PFSK-1 (cell line): Measurements from ENCODE around the gene EMILIN1.

Experiments
- POLR2AphosphoS5 ChIP-seq: IDR thresholded peaks from 2 replicates; pipeline ENCODE4 v1.6.1; 2012; ENCODE audit warnings: low read depth, mild to moderate bottlenecking, control low read depth, low read length, moderate library complexity
- REST ChIP-seq, 2 experiments: IDR thresholded peaks; 2 replicates each; pipeline versions ENCODE4 v1.6.1 to v1.8.0; 2011 to 2012; ENCODE audit warnings: low read depth in 2 of 2, low read length in 2 of 2, control low read depth in 1 of 2, inconsistent platforms in 1 of 2, mild to moderate bottlenecking in 1 of 2, moderate library complexity in 1 of 2; ENCODE audit not compliant: insufficient read depth in 1 of 2
- SIN3A ChIP-seq: IDR thresholded peaks from 2 replicates; pipeline ENCODE4 v1.6.1; 2012; ENCODE audit warnings: mild to moderate bottlenecking, low read length, moderate library complexity, borderline replicate concordance; ENCODE audit not compliant: insufficient read depth
- TAF1 ChIP-seq: IDR thresholded peaks from 2 replicates; pipeline ENCODE4 v1.6.1; 2012; ENCODE audit warnings: low read length, control low read depth, borderline replicate concordance; ENCODE audit not compliant: insufficient read depth

GRCh38 chr2:27069436-27069835 is 9.0 kb upstream of the EMILIN1 start:
- TF ChIP-seq TAF1: no peak
- TF ChIP-seq POLR2AphosphoS5: no peak
- TF ChIP-seq SIN3A: no peak
- no peak for TF ChIP-seq REST (IDR thresholded peaks at IDR 0.05; ENCODE audit: insufficient read depth in 1 of 2, low read depth in 2 of 2, low read length in 2 of 2)
